ENCODE data around the gene GNA12. TPM values are rescaled to one million over a fixed set of nuclear protein-coding genes. Genes with fewer than 3 reads are reported as not detected.

The GNA12 gene
- total RNA-seq, 1 donor from 2014 or later = 19.3 TPM

GRCh38 chr7:2794836-2795636 is 49.1 kb downstream of the GNA12 start:
- H3K4me3 ChIP-seq (ENCODE audit: low read depth, low read length) = no peak overlapping the region
- no peak for TF ChIP-seq CTCF (conservative IDR thresholded peaks at IDR 0.05; ENCODE audit: low read depth, low read length)
- no peak for DNase-seq (ENCODE audit: low read depth)

GRCh38 chr7:2792856-2793487 is 51.1 kb downstream of the GNA12 start:
- DNase-seq (ENCODE audit: low read depth) = no peak
- H3K4me3 ChIP-seq (ENCODE audit: low read depth, low read length) = no peak overlapping the region
- no peak for TF ChIP-seq CTCF (conservative IDR thresholded peaks at IDR 0.05; ENCODE audit: low read depth, low read length)

GRCh38 chr7:2792235-2792634 is 51.9 kb downstream of the GNA12 start:
- H3K4me3 ChIP-seq (ENCODE audit: low read depth, low read length) = no peak overlapping the region
- no peak for DNase-seq (ENCODE audit: low read depth)
- TF ChIP-seq CTCF (conservative IDR thresholded peaks at IDR 0.05; ENCODE audit: low read depth, low read length) = no peak

- no peak overlapping the region for H3K4me3 ChIP-seq (ENCODE audit: low read depth, low read length)
- no peak for DNase-seq (ENCODE audit: low read depth)
- TF ChIP-seq CTCF (conservative IDR thresholded peaks at IDR 0.05; ENCODE audit: low read depth, low read length) = no peak
These were observed 52.7 kb downstream of the GNA12 start for GRCh38 chr7:2791390-2791789.

GRCh38 chr7:2787251-2787951 is 56.7 kb downstream of the GNA12 start:
- no peak for TF ChIP-seq CTCF (conservative IDR thresholded peaks at IDR 0.05; ENCODE audit: low read depth, low read length)
- DNase-seq (ENCODE audit: low read depth) = no peak
- H3K4me3 ChIP-seq (ENCODE audit: low read depth, low read length) = no peak overlapping the region

- H3K4me3 ChIP-seq (ENCODE audit: low read depth, low read length) = no peak overlapping the region
- DNase-seq (ENCODE audit: low read depth) = no peak
- TF ChIP-seq CTCF (conservative IDR thresholded peaks at IDR 0.05; ENCODE audit: low read depth, low read length) = no peak
These were observed 57.4 kb downstream of the GNA12 start for GRCh38 chr7:2786607-2787116.

Data from epithelial cell of proximal tubule (primary cell).